HCT116 (cell line): Measurements from ENCODE around the gene SMARCAD1.

Experiments
- CBX3 ChIP-seq: IDR thresholded peaks from 2 replicates; pipeline ENCODE4 v1.6.1; 2012; ENCODE audit warnings: low read depth
- CTCF ChIP-seq, 3 experiments: fragments of 200-600 bp in 1 of 3; sonication (generic) in 1 of 3; IDR thresholded peaks in 2 of 3; conservative IDR thresholded peaks in 1 of 3; 2 replicates each; pipeline ENCODE4 v1.5.1; 2012 to 2017; ENCODE audit warnings: low read depth in 2 of 3, low read length in 2 of 3, antibody characterized with exemption in 1 of 3, borderline replicate concordance in 1 of 3, control low read depth in 1 of 3, mild to moderate bottlenecking in 1 of 3, mixed read lengths in 1 of 3, mixed run types in 1 of 3, moderate library complexity in 1 of 3; ENCODE audit not compliant: insufficient read depth in 1 of 3
- ELF1 ChIP-seq: IDR thresholded peaks from 2 replicates; pipeline ENCODE4 v1.6.1; 2012; ENCODE audit warnings: low read depth, borderline replicate concordance
- POLR2A ChIP-seq: IDR thresholded peaks from 2 replicates; pipeline ENCODE4 v1.7.0; 2011; ENCODE audit warnings: borderline replicate concordance; ENCODE audit not compliant: insufficient read depth, insufficient read length; ENCODE audit errors: extremely low read depth
- REST ChIP-seq: IDR thresholded peaks from 2 replicates; pipeline ENCODE4 v1.6.1; 2012; ENCODE audit warnings: low read depth
- SIN3A ChIP-seq: IDR thresholded peaks from 2 replicates; pipeline ENCODE4 v1.6.1; 2012; ENCODE audit warnings: low read depth

DNA sequence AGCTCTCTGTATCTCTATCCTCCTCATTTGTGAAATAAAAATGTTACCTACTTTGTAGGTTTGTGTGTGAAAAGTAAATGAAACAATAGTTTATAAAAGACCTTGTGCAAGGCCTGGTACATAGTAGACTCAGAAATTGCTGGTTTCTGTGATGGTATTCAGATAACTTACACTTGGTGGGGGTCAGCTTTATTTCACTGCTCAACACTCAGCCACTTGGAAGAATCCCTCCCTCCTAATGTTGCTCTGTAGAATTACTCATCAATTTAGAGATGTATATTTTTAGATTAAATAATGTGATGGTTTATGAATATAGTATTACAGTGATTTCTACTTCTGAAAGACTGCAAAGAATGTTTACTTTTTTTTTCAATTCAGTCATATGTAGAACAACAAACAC lies 32.7 kb downstream of the SMARCAD1 start:
- no peak for TF ChIP-seq ELF1
- TF ChIP-seq CBX3, result no peak
- TF ChIP-seq CTCF (IDR thresholded peaks at IDR 0.05 in 2 of 3, conservative IDR thresholded peaks at IDR 0.05 in 1 of 3; ENCODE audit: borderline replicate concordance in 1 of 3, insufficient read depth in 1 of 3, low read depth in 2 of 3, low read length in 2 of 3), result no peak
- no peak for TF ChIP-seq REST
- TF ChIP-seq SIN3A, result no peak
- TF ChIP-seq POLR2A, result no peak
